ENCODE measurements around the gene LRRC14B.
"Not testable (repeated sequence)": the region's sequence is repeated elsewhere in the genome, so short reads cannot be mapped to it uniquely, and the experiment has no call there.

Gene LRRC14B

DNA sequence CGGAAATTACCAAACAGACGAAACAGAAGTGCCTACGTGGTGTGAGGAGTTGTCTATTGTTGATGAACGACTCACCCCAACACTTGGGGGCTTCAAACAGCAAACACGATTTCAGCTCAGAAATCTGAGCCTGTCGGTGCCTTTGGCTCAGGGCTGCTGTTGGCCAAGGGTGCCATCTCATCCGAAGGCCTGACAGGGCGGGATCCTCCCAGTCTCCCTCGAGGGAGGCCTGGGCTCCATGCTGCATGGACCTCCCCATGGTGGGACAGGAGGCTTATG is 1.3 kb downstream of the LRRC14B start:
- DNase-seq (ENCODE audit: low read depth in 2 of 2), result no peak

DNA sequence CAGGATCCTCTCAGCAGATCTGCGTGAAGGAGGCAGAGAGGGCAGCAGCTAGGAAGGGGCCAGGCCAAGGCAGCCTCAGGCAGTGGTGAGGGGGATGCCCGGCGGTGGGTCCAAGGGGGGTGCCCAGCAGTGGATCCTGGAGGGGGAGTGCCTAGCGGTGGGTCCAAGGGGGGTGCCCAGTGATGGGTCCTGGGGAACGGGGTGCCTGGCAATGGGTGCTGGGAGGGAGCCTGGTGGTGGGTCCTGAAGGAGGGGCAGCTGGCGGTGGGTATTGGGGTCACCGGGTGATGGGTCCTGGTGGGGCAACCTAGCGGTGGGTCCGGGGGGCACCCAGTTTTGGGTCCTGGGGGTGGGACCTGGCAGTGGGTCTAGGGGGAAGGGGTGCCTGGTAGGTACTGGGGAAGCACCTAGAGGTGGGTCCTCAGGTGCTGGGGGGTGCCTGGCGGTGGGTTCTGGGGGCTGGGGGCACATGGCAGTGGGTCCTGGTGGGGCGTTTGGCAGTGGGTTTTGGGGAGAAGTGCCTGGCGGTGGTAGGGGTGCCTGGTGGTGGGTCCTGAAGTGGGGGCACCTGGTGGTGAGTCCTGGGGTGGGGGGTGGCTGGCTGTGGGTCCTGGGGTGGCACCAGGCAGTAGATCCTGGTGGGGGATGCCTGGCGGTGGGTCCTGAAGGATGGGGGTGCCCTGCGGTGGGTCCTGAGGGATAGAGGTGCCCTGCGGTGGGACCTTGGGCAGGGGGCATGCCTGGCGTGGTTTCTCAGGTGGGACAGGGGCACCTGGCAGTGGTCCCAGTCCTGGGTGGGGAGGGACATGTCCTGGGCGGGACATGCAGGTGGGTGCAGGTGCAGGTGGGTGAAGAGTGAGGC is 1.9 kb downstream of the LRRC14B start:
- no peak for DNase-seq (ENCODE audit: low read depth in 2 of 2)

DNA sequence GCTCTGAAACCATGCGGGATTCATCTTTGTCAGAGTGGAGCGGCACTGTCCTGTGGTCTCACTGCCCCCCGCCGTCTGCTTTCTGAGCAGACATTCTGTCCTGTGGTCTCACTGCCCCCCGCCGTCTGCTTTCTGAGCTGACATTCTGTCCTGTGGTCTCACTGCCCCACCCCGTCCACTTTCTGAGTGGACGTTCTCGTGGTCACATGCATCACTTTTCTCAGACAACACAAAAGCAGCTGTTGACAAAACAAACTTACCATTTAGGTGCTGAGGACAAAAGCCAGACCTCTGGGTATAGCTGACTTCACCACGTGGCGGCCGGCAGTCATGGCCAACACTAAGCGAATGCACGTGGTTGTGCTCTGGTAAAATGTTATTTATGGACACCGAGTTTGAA is 2.8 kb downstream of the LRRC14B start:
- no peak for DNase-seq (ENCODE audit: low read depth in 2 of 2)

DNA sequence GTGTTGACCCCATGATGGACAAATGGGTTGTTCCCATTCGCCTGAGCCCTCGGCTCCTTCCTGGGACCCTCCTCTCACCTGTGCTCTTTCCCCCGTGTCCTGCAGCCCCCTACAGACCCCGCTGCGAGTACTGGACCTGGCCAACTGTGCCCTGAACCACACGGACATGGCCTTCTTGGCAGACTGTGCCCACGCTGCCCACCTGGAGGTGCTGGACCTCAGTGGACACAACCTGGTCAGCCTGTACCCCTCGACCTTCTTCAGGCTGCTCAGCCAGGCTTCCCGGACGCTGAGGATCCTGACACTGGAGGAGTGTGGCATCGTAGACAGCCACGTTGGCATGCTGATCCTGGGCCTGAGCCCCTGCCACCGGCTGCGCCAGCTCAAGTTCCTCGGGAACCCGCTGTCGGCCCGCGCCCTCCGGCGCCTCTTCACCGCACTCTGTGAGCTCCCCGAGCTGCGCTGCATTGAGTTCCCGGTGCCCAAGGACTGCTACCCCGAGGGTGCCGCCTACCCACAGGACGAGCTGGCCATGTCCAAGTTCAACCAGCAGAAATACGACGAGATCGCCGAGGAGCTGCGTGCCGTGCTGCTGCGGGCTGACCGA is 3.4 kb downstream of the LRRC14B start:
- no peak for DNase-seq (ENCODE audit: low read depth in 2 of 2)

DNA sequence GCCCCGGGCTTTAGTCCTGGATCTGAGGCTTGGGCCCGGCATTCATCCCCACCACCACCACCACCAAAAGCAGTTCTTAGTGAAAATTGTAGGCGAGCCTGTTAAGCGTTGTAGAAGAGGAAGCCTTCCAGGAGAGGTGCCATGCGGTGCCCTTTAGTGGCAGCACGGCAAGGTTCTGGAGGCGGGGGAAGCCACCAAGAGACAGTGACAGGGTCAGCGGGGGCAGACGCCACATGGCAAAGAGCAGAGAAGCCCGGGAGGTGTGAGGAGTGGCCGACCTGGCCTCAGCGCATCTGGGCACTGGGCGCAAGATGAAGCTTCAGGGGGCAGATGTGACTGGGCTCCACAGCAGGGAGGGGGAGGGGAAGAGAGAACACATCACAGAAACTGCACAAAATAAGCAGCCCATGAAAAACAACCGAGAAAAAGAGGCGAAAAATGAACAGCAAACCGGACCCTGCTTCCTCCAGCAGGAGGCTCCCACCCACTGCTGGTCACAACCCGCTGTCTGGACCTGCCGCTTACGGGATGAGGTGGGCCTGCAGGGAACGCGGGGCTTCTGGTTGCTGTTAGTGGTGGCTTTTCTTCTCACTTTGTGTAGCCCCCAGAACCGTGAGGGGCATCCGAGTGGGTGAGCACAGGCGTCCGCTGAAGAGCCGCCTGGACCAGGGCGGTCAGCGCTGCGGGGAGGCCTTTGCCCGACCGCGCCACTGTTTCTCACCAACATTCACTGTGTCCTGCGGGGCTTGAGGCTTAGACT is 4.3 kb downstream of the LRRC14B start:
- no peak for DNase-seq (ENCODE audit: low read depth in 2 of 2)

DNA sequence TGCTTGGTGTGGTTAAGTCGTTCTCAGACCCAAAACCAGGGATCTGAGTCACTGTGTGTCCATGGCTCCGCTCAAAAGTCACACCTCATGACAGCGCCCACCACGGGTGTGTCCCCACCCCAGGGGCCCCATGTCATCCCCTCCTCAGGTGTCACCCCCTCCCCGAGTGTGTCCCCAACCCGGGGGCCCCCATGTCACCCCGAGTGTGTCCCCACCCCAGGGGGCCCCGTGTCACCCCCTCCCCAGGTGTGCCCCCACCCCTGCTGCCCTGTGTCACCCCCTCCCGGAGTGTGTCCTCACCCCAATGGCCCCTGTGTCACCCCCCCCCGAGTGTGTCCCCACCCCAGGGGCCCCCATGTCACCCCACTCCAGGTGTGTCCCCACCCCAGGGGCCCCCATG is 5.1 kb downstream of the LRRC14B start:
- no peak for DNase-seq (ENCODE audit: low read depth in 2 of 2)

DNA sequence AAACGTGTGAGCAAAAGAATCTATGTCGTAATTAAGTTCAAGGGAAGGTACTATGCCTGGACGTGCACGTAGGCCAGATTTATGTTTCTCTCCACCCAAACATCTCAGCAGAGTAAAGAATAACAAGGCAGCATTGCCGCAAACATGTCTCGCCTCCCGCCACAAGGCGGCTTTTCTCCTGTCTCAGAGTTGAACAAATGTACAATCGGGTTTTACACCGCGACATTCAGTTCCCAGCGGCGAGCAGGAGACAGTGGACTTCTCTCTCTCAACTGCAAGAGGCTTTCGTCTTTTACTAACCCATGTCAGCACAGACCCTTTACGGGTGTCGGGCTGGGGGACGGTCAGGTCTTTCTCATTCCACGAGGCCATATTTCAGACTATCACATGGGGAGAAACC is 5.7 kb downstream of the LRRC14B start:
- not testable (repeated sequence) for DNase-seq (ENCODE audit: low read depth in 2 of 2)

DNA sequence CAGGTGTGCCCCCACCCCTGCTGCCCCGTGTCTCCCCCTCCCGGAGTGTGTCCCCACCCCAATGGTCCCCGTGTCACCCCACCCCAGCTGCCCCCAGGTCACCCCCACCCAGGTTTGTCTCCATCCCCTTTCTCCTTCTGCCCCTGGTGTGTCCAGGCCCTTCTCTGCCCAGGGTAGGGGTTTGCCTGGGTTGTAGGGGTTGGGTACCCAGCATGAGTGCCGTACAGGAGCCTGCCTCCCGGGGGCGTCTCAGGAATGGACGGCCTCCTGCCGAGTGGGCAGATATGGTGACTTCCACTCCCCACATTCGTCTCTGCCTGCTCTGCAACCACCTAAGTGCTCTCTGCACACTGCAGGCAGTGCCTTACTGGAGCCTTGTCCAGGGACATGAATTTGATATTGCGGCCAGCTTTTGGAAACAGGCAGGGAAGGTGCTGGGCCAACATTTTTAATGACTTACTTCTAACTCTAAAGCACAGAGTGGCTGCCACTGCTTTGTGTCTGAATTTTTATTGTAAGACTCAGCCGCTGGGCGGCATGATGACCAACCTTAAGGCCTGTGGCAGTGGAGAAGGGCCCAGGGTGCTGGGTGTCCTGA is 6.7 kb downstream of the LRRC14B start:
- DNase-seq (ENCODE audit: low read depth in 2 of 2), result no peak

DNA sequence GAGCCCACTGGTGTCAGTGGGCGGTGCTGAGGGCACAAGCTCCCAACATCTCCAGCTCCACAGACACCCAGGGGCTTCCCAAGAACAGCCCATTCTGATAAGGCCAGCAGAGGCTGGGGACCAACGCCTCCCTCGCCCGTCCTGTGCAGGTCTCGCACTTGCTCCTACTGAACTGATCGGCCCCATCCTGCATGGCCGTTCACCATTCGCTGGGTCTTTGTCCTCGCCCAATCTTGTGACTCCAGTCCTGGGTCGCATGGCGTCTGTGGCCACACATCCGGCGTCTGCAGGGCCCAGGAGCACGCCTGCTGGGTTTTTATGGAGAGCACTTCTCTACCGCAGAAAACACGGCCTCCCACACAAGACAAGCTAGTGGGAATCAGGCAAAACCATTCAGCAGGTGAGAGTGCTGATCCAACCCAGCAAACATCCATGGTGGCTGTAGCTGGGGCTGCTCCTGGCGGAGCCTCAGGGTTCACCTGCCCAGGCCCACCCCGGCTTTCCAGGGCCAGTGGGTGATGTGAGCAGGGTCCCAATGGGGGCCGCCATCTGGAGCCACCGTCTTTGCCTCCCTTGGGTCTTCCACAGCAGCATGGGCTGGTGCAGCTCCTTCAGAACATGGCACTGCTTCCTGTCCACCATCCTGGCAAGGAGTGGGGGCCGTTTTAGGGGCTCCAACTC is 7.4 kb downstream of the LRRC14B start:
- no peak for DNase-seq (ENCODE audit: low read depth in 2 of 2)

DNA sequence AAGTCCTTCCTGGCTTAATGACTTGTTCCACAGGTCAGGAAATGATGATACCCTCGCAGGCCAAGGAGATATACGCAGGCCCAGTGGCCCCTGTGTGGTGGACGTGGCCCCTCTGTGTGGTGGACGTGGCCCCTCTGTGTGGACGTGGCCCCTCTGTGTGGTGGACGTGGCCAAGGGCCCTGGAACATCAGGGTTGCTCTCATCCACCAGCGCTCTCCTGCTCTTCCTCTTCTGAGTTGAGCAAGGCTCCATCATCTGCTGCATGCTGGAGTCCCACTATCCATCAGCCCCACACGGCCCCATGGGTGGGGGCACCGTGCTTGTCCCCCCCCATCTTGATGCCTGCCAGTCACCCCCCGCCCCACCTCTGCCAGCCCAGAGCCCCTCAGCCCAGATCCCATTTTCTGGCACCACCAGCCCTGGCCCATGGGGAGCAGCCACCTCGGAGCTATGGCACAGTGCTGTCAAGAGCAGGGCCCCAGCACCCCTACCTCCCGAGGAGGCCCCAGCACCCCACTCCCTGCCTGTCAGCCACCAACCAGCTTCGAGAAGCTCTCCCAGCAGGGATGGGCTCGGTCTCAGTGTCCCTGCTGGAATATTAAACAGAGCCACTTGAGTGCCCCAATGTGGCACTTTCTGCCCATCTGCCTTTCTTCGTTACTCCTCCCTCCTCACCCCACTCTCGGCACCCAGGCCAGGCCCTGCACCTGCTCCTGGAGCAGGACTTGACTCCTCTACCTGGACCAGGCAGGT is 8.1 kb downstream of the LRRC14B start:
- DNase-seq (ENCODE audit: low read depth in 2 of 2), result no peak

DNA sequence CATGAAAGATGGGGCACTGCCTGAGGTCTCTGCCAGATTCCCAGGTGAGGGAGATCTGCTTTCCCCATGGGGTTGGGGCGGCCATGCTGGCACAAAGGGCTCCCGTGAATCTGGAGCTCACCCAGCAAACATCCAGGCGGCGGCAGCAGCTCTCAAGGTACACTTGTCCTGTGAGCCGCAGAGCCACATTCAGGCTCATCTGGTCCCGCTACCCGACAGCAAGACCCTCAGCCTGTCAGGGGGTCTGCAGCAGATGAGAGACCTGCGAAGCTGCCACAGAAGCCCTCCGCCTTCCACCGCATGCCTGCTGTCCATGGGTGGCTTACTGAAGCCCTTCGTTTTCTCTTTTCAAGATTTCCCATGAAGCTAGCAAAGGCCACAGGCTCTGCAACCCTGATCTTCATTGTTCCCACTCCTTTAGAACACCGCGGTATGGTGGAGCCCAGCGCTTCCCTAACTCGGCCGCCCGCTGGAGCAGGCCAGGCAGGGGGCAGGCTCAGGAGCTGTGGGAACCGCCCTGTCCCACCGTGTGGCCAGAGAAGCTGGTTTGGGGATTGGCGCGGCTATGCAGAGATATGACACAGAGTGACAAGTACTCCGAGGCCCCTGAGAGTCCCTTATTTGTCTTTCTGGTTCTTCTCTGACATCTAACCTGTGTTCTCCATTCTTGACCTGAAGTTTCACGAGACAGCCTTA is 8.8 kb downstream of the LRRC14B start:
- no peak for DNase-seq (ENCODE audit: low read depth in 2 of 2)

DNA sequence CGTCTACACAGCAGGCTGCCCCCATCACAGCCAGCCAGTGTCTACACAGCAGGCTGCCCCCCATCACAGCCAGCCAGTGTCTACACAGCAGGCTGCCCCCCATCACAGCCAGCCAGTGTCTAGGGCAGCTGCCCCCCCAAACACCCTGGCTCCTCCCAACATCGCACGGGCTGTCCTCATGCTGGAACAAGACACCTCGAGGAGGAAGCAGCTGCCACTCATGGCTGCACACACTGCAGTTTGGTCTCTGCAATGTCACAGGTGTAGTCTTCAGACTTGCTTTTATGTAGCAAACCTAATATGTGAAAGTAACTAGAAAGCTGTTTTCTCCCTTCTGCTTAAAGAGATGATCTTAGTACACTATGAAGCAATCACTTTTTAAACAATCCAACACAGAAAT is 9.7 kb downstream of the LRRC14B start:
- no peak for DNase-seq (ENCODE audit: low read depth in 2 of 2)

DNA sequence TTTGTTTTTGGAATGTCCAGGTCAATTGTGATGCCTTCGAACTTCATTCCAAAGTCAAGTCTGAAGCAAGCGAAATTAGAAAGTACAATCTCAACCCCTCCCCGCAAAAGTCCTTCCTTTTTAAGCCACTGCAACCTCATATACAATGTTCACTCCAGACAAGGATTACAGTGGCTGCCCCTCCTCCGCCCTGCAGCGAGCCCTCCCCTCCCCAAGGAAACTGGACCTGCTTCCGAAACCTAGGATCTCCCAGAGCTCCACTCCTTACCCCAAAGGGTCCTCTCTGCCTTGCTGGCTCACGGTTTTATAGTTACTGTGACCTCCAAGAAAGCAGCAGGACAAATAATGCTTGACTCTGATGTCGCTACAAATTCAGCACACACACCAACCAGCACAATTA is 10.4 kb downstream of the LRRC14B start:
- no peak for DNase-seq (ENCODE audit: low read depth in 2 of 2)

DNA sequence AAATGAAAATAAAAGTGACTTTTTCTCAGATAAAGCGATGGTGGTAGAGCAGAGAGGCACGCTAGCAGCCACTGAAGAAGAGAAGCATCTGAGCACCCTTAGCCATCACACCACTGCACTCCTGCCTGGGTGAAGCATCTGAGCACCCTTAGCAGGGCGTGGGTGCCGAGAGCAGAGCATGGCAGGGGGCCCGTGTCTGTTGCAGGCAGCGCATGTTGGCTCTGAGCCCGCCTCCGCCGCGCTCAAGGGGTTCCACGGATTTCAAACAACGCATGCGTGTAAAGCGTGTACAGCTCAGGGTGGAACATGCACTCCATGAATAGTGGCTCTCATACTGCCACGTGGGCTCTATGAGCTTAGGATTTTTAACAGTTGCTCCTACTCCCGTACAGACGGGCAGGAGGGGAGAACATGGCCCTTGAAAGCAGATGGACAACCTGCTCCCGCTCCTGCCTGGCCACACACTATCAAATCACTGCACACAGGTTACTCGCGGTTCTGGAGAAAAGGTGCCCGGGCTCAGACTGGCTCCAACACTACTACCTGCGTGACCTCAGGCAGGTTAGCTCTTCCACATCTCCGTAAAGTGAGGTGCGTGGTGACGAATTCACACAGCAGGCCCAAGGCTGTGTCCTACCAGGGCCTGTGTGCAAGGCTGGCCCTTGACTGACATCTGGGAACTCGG is 12.1 kb downstream of the LRRC14B start:
- no peak for DNase-seq (ENCODE audit: low read depth in 2 of 2)

DNA sequence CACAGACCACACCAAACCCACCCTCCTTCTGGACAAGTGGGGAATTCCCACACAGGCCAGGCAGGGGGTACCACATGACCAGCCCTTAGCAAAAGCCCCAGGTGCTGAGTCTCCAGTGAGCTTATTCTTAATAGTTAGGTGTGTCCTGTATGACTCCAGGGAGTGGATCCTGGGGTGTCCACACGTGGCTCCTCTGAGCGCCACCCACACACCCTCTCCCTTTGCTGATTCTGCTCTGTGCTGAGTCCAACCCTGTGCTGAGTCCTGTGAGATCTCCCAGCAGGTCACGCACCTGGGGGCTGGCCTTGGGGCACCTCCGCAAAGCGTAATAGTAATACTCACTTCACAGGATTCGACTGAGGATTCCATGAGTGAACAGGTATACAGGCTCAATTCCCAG is 12.7 kb downstream of the LRRC14B start:
- no peak for DNase-seq (ENCODE audit: low read depth in 2 of 2)

DNA sequence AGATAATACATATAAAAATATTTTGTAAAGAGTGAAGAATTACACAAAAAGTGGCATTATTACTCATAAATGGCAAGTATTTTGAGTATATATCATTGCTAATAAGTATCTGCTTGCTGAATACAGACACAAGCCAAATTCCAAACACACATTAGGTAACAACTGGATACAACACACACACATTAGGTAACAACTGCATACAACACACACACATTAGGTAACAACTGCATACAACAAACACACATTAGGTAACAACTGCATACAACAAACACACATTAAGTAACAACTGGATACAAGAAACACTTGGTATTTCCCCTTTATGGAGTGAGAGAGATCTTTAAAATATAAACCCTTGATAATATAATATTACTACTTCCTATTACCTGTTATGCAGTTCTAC is 13.2 kb downstream of the LRRC14B start:
- no peak for DNase-seq (ENCODE audit: low read depth in 2 of 2)

DNA sequence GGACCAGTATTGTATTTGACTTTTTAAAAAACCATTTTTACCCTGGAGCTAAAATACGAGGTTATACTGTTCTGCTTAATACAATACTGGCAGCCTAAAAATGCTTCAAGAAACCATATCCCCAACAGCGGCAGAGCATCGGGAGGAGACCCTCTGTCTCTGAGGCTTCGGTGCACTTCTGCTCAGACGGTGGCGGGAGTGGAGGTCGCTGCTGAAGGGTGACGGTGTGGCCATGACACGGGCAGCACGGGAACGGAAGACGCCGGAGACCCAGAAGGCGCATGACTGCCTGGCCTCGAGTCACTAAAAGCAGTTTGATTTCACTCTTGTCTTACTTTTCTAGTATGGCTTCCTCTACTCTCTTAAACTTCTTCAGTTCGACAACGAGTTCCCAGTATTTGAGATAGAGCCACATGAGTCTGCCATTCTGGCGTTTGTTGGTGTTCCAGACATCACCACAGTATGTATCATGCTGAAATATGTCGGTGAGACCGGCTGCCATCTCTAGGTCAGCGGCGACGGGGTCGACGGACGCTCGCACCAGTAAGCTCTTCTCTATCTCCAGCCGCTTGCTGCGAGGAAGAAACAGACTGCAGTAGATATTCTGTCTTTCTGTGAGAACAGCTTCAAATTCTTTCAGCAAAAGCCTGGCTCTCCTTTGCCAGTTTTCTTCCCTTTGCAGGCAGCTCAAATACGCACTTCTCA is 13.8 kb downstream of the LRRC14B start:
- DNase-seq (ENCODE audit: low read depth in 2 of 2), result no peak

DNA sequence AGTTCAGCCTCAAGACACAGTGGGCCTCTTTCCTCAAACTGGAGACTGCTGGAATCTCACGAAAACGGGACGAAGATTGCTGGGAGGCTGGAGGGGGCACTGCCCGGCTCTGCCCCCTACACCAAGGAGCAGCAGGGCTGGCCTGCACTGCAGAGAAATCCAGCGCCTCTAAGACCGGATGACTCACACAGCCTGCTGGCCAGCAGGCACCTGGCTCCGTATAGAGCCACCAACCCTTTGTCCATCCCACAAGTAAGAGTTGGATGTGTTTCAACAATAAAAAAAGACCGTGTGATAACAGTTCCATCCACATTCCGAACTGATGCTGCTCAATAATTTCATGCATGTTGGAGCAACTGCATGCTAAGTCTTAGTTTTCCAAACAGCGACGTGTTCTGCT is 15.1 kb downstream of the LRRC14B start:
- DNase-seq (ENCODE audit: low read depth in 2 of 2), result no peak

DNA sequence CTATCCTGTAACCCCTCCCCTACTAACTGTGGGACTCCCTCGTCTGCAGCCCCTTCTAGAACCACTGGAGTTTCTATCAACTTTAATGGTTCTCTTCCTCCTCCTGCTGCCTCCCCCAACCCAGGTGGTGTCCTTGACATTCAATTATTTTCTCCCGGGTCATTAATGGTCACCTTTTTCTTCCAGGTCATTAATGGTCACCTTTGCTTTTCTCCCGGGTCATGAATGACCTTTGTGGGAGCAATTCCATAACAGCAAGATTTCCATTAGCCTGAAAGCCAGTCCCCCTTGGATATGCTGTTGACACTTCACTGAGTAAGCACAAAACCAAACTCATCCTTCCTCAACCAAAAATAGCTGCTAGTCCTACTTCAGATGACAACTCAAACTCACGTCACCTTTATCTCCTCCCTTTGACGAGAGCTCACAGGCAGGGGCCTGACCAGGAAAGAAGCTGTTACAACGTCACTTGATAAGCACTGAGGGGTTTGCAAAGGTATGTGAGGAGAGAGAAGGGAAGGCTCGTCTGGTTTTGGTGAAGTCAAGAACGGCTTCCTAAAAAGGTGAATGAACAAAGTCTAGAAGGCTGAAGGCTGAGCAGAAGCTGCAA is 15.7 kb downstream of the LRRC14B start:
- no peak for DNase-seq (ENCODE audit: low read depth in 2 of 2)

All from activated CD8-positive, alpha-beta memory T cell treated with anti-CD3 and anti-CD28 coated beads for 4 hours (primary cell).